ENCODE measurements around the gene PDLIM1.

The PDLIM1 gene

GRCh38 chr10:95287281-95287680, 3.5 kb downstream of the PDLIM1 start (continued):
- TF ChIP-seq PATZ1 (CRISPR knock-in tag; IDR thresholded peaks at IDR 0.05; ENCODE audit: borderline replicate concordance) (no peak), TSHZ2 (CRISPR knock-in tag; IDR thresholded peaks at IDR 0.05) (no peak), SNAI2 (CRISPR knock-in tag; IDR thresholded peaks at IDR 0.05) (no peak), ISL1 (CRISPR knock-in tag; IDR thresholded peaks at IDR 0.05) (no peak), ZC3H10 (CRISPR knock-in tag; IDR thresholded peaks at IDR 0.05) (no peak), ESRRG (CRISPR knock-in tag; IDR thresholded peaks at IDR 0.05) (no peak), TCF4 (CRISPR knock-in tag; IDR thresholded peaks at IDR 0.05; ENCODE audit: borderline replicate concordance) (no peak)

- TF ChIP-seq POU6F1 (CRISPR knock-in tag; IDR thresholded peaks at IDR 0.05; ENCODE audit: borderline replicate concordance, low read depth) (no peak), ZFP30 (CRISPR knock-in tag; IDR thresholded peaks at IDR 0.05) (no peak), ZNF70 (CRISPR knock-in tag; IDR thresholded peaks at IDR 0.05) (no peak), TOX (CRISPR knock-in tag; IDR thresholded peaks at IDR 0.05; ENCODE audit: borderline replicate concordance) (no peak), PPARA (CRISPR knock-in tag; IDR thresholded peaks at IDR 0.05; ENCODE audit: borderline replicate concordance) (no peak), CSRNP3 (CRISPR knock-in tag; IDR thresholded peaks at IDR 0.05) (no peak), TCF4 (CRISPR knock-in tag; IDR thresholded peaks at IDR 0.05; ENCODE audit: borderline replicate concordance) (no peak), GLIS3 (CRISPR knock-in tag; IDR thresholded peaks at IDR 0.05) (no peak), ZC3H10 (CRISPR knock-in tag; IDR thresholded peaks at IDR 0.05) (no peak), ESRRG (CRISPR knock-in tag; IDR thresholded peaks at IDR 0.05) (no peak), SNAI2 (CRISPR knock-in tag; IDR thresholded peaks at IDR 0.05) (no peak), ZNF8 (CRISPR knock-in tag; IDR thresholded peaks at IDR 0.05) (no peak), RARB (CRISPR knock-in tag; IDR thresholded peaks at IDR 0.05) (no peak), BACH2 (CRISPR knock-in tag; IDR thresholded peaks at IDR 0.05; ENCODE audit: borderline replicate concordance) (no peak), PATZ1 (CRISPR knock-in tag; IDR thresholded peaks at IDR 0.05; ENCODE audit: borderline replicate concordance) (no peak), ISL1 (CRISPR knock-in tag; IDR thresholded peaks at IDR 0.05) (no peak), CREB5 (CRISPR knock-in tag; IDR thresholded peaks at IDR 0.05; ENCODE audit: low read depth) (no peak), CSDC2 (CRISPR knock-in tag; IDR thresholded peaks at IDR 0.05) (no peak), ARNTL (CRISPR knock-in tag; IDR thresholded peaks at IDR 0.05; ENCODE audit: borderline replicate concordance, low read depth) (no peak)
- no peak for ATAC-seq
These were observed 4.1 kb downstream of the PDLIM1 start for GRCh38 chr10:95286707-95287106.
